HG03439 (cell line): Measurements from ENCODE around the gene IDE.

Experiments used
- ATAC-seq: cut with Tn5 transposase; IDR thresholded peaks from one replicate; pipeline ENCODE4 v1.9.1; 2021; ENCODE audit warnings: mild to moderate bottlenecking, moderate library complexity; ENCODE audit not compliant: unreplicated experiment

IDE gene

GRCh38 chr10:92567952-92568600 lies 5.8 kb downstream of the IDE start:
- ATAC-seq = peak; percentile 59

- ATAC-seq = no peak
These were observed 11.5 kb downstream of the IDE start for GRCh38 chr10:92562424-92562823.

- ATAC-seq = no peak
These were observed 14.8 kb downstream of the IDE start for GRCh38 chr10:92559046-92559445.

- no peak for ATAC-seq
These were observed 19.9 kb downstream of the IDE start for GRCh38 chr10:92553959-92554358.

- no peak for ATAC-seq
These were observed 21.6 kb downstream of the IDE start for GRCh38 chr10:92552310-92552709.

GRCh38 chr10:92550924-92551323 lies 23.0 kb downstream of the IDE start:
- ATAC-seq = no peak

GRCh38 chr10:92547676-92548075 lies 26.2 kb downstream of the IDE start:
- no peak for ATAC-seq

GRCh38 chr10:92545556-92545955 lies 28.3 kb downstream of the IDE start:
- ATAC-seq = no peak

- ATAC-seq = no peak
These were observed 29.6 kb downstream of the IDE start for GRCh38 chr10:92544296-92544695.

- ATAC-seq = no peak
These were observed 31.4 kb downstream of the IDE start for GRCh38 chr10:92542458-92542857.

GRCh38 chr10:92541583-92541982 lies 32.3 kb downstream of the IDE start:
- no peak for ATAC-seq

- no peak for ATAC-seq
These were observed 35.5 kb downstream of the IDE start for GRCh38 chr10:92538231-92538958.

GRCh38 chr10:92530891-92531535 lies 42.9 kb downstream of the IDE start:
- ATAC-seq = no peak

GRCh38 chr10:92530421-92530820 lies 43.5 kb downstream of the IDE start:
- ATAC-seq = no peak

- no peak for ATAC-seq
These were observed 46.2 kb downstream of the IDE start for GRCh38 chr10:92527716-92528115.

GRCh38 chr10:92523639-92524038 lies 50.3 kb downstream of the IDE start:
- ATAC-seq = no peak

GRCh38 chr10:92517034-92517655 lies 56.7 kb downstream of the IDE start:
- no peak for ATAC-seq

GRCh38 chr10:92508866-92509265 lies 65.0 kb downstream of the IDE start:
- no peak for ATAC-seq

GRCh38 chr10:92506336-92506735 lies 67.6 kb downstream of the IDE start:
- ATAC-seq = no peak

GRCh38 chr10:92505044-92505443 lies 68.8 kb downstream of the IDE start:
- no peak for ATAC-seq

- no peak for ATAC-seq
These were observed 71.5 kb downstream of the IDE start for GRCh38 chr10:92502296-92502808.
